ENCODE data around the gene PPEF1. TPM values are rescaled to one million over a fixed set of nuclear protein-coding genes. Genes with fewer than 3 reads are reported as not detected.

The PPEF1 gene
- total and polyA plus RNA-seq, 2 of the 4 experiments (the other 2 are of a cell fraction): not detected

GRCh38 chrX:18810416-18810815, 103.0 kb downstream of the PPEF1 start:
- in situ Hi-C loops (cut with MboI; ENCODE audit: low sequenced_read_pairs) (no loop called here), intact Hi-C loops (cut with micrococcal nuclease) (no loop called here), dilution Hi-C loops (cut with HindIII; ENCODE audit: low sequenced_read_pairs, unreplicated experiment) (no loop called here)
- Histone ChIP-seq H4K8ac (ENCODE audit: low read depth in 2 of 2, low read length in 2 of 2) (no peak overlapping the region), H3K56ac (ENCODE audit: extremely low read depth, insufficient read depth, low read length) (no peak overlapping the region), H3K4me2 (ENCODE audit: low read depth, low read length) (no peak overlapping the region), H4K91ac (ENCODE audit: insufficient read depth, low read depth, low read length) (no peak overlapping the region), H2BK20ac (ENCODE audit: low read depth, low read length) (no peak overlapping the region), H3K9me3 (ENCODE audit: control insufficient read depth, insufficient read depth, low read length) (no peaks in the 10 kb centered on the region), H3K9me1 (ENCODE audit: insufficient read depth, low read length) (no peaks in the 10 kb centered on the region), H3K4me1 (ENCODE audit: control insufficient read depth, insufficient read depth, low read length) (no peaks in the 10 kb centered on the region), H2AFZ (replicated peaks; ENCODE audit: low read length, poor library complexity) (no peak overlapping the region), H2AK5ac (ENCODE audit: low read depth, low read length) (no peak overlapping the region), H3K14ac (replicated peaks; ENCODE audit: low read depth, low read length) (no peak overlapping the region), H3K9ac (ENCODE audit: low read depth, low read length) (no peak overlapping the region), H3K4me3 (ENCODE audit: insufficient read depth, low read depth, low read length) (no peak overlapping the region), H3K79me1 (ENCODE audit: low read depth in 1 of 2, low read length in 2 of 2) (no peaks in the 10 kb centered on the region), H3K27me3 (ENCODE audit: control insufficient read depth, insufficient read depth, low read length) (no peaks in the 10 kb centered on the region), H3K27ac (ENCODE audit: insufficient read depth, low read length) (no peak overlapping the region), H3K4ac (ENCODE audit: low read depth, low read length) (no peak overlapping the region), H2BK5ac (ENCODE audit: low read depth, low read length, poor library complexity, severe bottlenecking) (no peak overlapping the region), H2BK120ac (ENCODE audit: low read depth, low read length) (no peak overlapping the region), H4K5ac (ENCODE audit: low read depth, low read length) (no peak overlapping the region), H3K23ac (ENCODE audit: low read depth, low read length) (no peak overlapping the region), H3K36me3 (ENCODE audit: control insufficient read depth, insufficient read depth, low read length) (no peaks in the 10 kb centered on the region), H2AK9ac (replicated peaks; ENCODE audit: low read depth, low read length, poor library complexity) (no peak overlapping the region), H2BK15ac (ENCODE audit: low read depth, low read length) (no peak overlapping the region), H3K18ac (ENCODE audit: low read depth, low read length) (no peak overlapping the region), H4K20me1 (ENCODE audit: insufficient read depth, low read length) (no peaks in the 10 kb centered on the region)
- 0% methylated on average over 1 of the region's 2 CpGs; no CpG with 5 or more reads in 1 of the 2 experiments for WGBS, 2 experiments (ENCODE audit: extremely low coverage in 2 of 2, insufficient read length in 1 of 2)
- no TSS peak for BruUV-seq (replicated peaks)
- DNase-seq: no peak
- ChIA-PET POLR2A (ENCODE audit: unreplicated experiment) (no interaction called here), CTCF (interaction anchor here (0.7 to 0.9 kb wide), 2 partner anchors 10 to 29 kb away, joined by 3 read pairs; no protein-coding TSS in a partner anchor)
- TF ChIP-seq ELK1 (IDR thresholded peaks at IDR 0.05; ENCODE audit: borderline replicate concordance, low read depth, low read length) (no peak), RAD21 (IDR thresholded peaks at IDR 0.05; ENCODE audit: low read length) (no peak), MAFK (IDR thresholded peaks at IDR 0.05; ENCODE audit: low read depth, low read length) (no peak), CTCF (conservative IDR thresholded peaks at IDR 0.05; ENCODE audit: low read depth, low read length) (no peak), FOS (IDR thresholded peaks at IDR 0.05; ENCODE audit: low read depth, low read length) (no peak), CHD1 (IDR thresholded peaks at IDR 0.05; ENCODE audit: low read depth, low read length) (no peak), USF2 (IDR thresholded peaks at IDR 0.05; ENCODE audit: low read depth, low read length) (no peak), MXI1 (IDR thresholded peaks at IDR 0.05; ENCODE audit: borderline replicate concordance, low read depth, low read length) (no peak), NFE2L2 (IDR thresholded peaks at IDR 0.05; ENCODE audit: low read depth, low read length) (no peak), SMC3 (IDR thresholded peaks at IDR 0.05; ENCODE audit: low read depth, low read length) (no peak), POLR2A (IDR thresholded peaks at IDR 0.05; ENCODE audit: low read depth, low read length) (no peak), RCOR1 (IDR thresholded peaks at IDR 0.05; ENCODE audit: insufficient replicate concordance, low read length) (no peak), CEBPB (IDR thresholded peaks at IDR 0.05; ENCODE audit: low read depth, low read length) (no peak), MAZ (IDR thresholded peaks at IDR 0.05; ENCODE audit: borderline replicate concordance, low read depth, low read length) (no peak), RFX5 (IDR thresholded peaks at IDR 0.05; ENCODE audit: low read depth, low read length) (no peak), BHLHE40 (IDR thresholded peaks at IDR 0.05; ENCODE audit: low read depth, low read length) (no peak)
- no peak for ATAC-seq (ENCODE audit: low read depth)
